SK-N-SH treated with all-trans-retinoic acid at 6 μM for 48 hours (cell line): ENCODE results near the gene C2CD4C.

Experiments
- ATAC-seq: fragments of 200-7000 bp; cut with Tn5 transposase; 3 replicates; pipeline ENCODE4 v1.9.1; 2020; ENCODE audit warnings: mild to moderate bottlenecking, moderate library complexity
- ARNTL ChIP-seq: fragments of 450-650 bp; formaldehyde crosslinking; IDR thresholded peaks from 2 replicates; pipeline ENCODE4 v1.5.0; 2020; ENCODE audit warnings: low read depth, mild to moderate bottlenecking, moderate library complexity, borderline replicate concordance
- BACH2 ChIP-seq: fragments of 250-450 bp; sonication (Bioruptor Pico); IDR thresholded peaks from 2 replicates; pipeline ENCODE4 v1.9.0; 2021; ENCODE audit warnings: mild to moderate bottlenecking, borderline replicate concordance
- CSDC2 ChIP-seq: fragments of 250-450 bp; sonication (Bioruptor Pico); IDR thresholded peaks from 2 replicates; pipeline ENCODE4 v1.5.0; 2020; ENCODE audit warnings: mild to moderate bottlenecking, moderate library complexity
- CSRNP3 ChIP-seq: fragments of 250-450 bp; sonication (Bioruptor Pico); IDR thresholded peaks from 2 replicates; pipeline ENCODE4 v1.5.1; 2021; ENCODE audit warnings: mild to moderate bottlenecking, moderate library complexity
- ESRRG ChIP-seq: fragments of 250-450 bp; sonication (Bioruptor Pico); IDR thresholded peaks from 2 replicates; pipeline ENCODE4 v1.6.1; 2021; ENCODE audit warnings: mild to moderate bottlenecking
- GLIS3 ChIP-seq: fragments of 250-450 bp; sonication (Bioruptor Pico); IDR thresholded peaks from 2 replicates; pipeline ENCODE4 v1.5.0; 2020; ENCODE audit warnings: mild to moderate bottlenecking, moderate library complexity
- ISL1 ChIP-seq: fragments of 250-450 bp; sonication (Bioruptor Pico); IDR thresholded peaks from 2 replicates; pipeline ENCODE4 v2.1.2; 2022; ENCODE audit warnings: mild to moderate bottlenecking, moderate library complexity
- OSR1 ChIP-seq: fragments of 250-450 bp; sonication (Bioruptor Pico); IDR thresholded peaks from 2 replicates; pipeline ENCODE4 v1.8.0; 2022; ENCODE audit warnings: moderate library complexity, mild to moderate bottlenecking, inconsistent platforms
- PATZ1 ChIP-seq: fragments of 250-450 bp; sonication (Bioruptor Pico); IDR thresholded peaks from 2 replicates; pipeline ENCODE4 v1.8.0; 2020; ENCODE audit warnings: mild to moderate bottlenecking, moderate library complexity, borderline replicate concordance
- POU6F1 ChIP-seq: fragments of 250-450 bp; sonication (Bioruptor Pico); IDR thresholded peaks from 2 replicates; pipeline ENCODE4 v1.8.0; 2021; ENCODE audit warnings: low read depth, mild to moderate bottlenecking, moderate library complexity, borderline replicate concordance
- PPARA ChIP-seq: fragments of 250-450 bp; sonication (Bioruptor Pico); IDR thresholded peaks from 2 replicates; pipeline ENCODE4 v1.5.0; 2020; ENCODE audit warnings: mild to moderate bottlenecking, borderline replicate concordance
- RARB ChIP-seq: fragments of 250-450 bp; sonication (Bioruptor Pico); IDR thresholded peaks from 2 replicates; pipeline ENCODE4 v1.8.0; 2021; ENCODE audit warnings: mild to moderate bottlenecking, moderate library complexity
- SNAI2 ChIP-seq: fragments of 250-450 bp; sonication (Bioruptor Pico); IDR thresholded peaks from 2 replicates; pipeline ENCODE4 v1.5.0; 2020; ENCODE audit warnings: mild to moderate bottlenecking, moderate library complexity
- TCF4 ChIP-seq: fragments of 250-450 bp; sonication (Bioruptor Pico); IDR thresholded peaks from 2 replicates; pipeline ENCODE4 v1.8.0; 2021; ENCODE audit warnings: mild to moderate bottlenecking, moderate library complexity, borderline replicate concordance
- TSHZ2 ChIP-seq: fragments of 250-450 bp; sonication (Bioruptor Pico); IDR thresholded peaks from 2 replicates; pipeline ENCODE4 v1.5.0; 2020; ENCODE audit warnings: mild to moderate bottlenecking, moderate library complexity
- ZC3H10 ChIP-seq: fragments of 250-450 bp; sonication (Bioruptor Pico); IDR thresholded peaks from 2 replicates; pipeline ENCODE4 v1.5.1; 2021; ENCODE audit warnings: mild to moderate bottlenecking, moderate library complexity
- ZFP3 ChIP-seq: fragments of 250-450 bp; sonication (Bioruptor Pico); IDR thresholded peaks from 2 replicates; pipeline ENCODE4 v1.5.0; 2020; ENCODE audit warnings: mild to moderate bottlenecking, moderate library complexity
- ZFP30 ChIP-seq: fragments of 450-650 bp; formaldehyde crosslinking; IDR thresholded peaks from 2 replicates; pipeline ENCODE4 v1.5.0; 2022; ENCODE audit warnings: mild to moderate bottlenecking, moderate library complexity
- ZNF70 ChIP-seq: fragments of 450-650 bp; formaldehyde crosslinking; IDR thresholded peaks from 2 replicates; pipeline ENCODE4 v1.5.0; 2020; ENCODE audit warnings: mild to moderate bottlenecking, moderate library complexity

The C2CD4C gene

GRCh38 chr19:406971-407510 lies 1.9 kb downstream of the C2CD4C start (continued):
- no peak for TF ChIP-seq ESRRG (CRISPR knock-in tag)

GRCh38 chr19:406135-406781 lies 2.7 kb downstream of the C2CD4C start:
- ATAC-seq, result no peak

GRCh38 chr19:405121-405965 lies 3.6 kb downstream of the C2CD4C start:
- no peak for TF ChIP-seq RARB (CRISPR knock-in tag)
- no peak for TF ChIP-seq TCF4 (CRISPR knock-in tag)
- TF ChIP-seq ZC3H10 (CRISPR knock-in tag), result no peak
- TF ChIP-seq ARNTL (CRISPR knock-in tag), result no peak
- TF ChIP-seq ISL1, result no peak
- TF ChIP-seq BACH2, result no peak
- no peak for TF ChIP-seq ZFP3 (CRISPR knock-in tag)
- no peak for TF ChIP-seq PPARA (CRISPR knock-in tag)
- no peak for TF ChIP-seq POU6F1 (CRISPR knock-in tag)
- TF ChIP-seq SNAI2 (CRISPR knock-in tag), result no peak
- TF ChIP-seq OSR1 (CRISPR knock-in tag), result no peak
- no peak for TF ChIP-seq GLIS3 (CRISPR knock-in tag)
- TF ChIP-seq PATZ1, result no peak
- no peak for TF ChIP-seq ZNF70 (CRISPR knock-in tag)
- no peak for TF ChIP-seq ZFP30 (CRISPR knock-in tag)
- no peak for TF ChIP-seq TSHZ2
- TF ChIP-seq, all 23 proteins: peak for 0
- ATAC-seq, result no peak

More at GRCh38 chr19:406135-406781, 2.7 kb downstream of the C2CD4C start:
- TF ChIP-seq ZFP3 (CRISPR knock-in tag) (no peak), PPARA (CRISPR knock-in tag) (no peak), ARNTL (CRISPR knock-in tag) (no peak), BACH2 (no peak), CSDC2 (CRISPR knock-in tag) (no peak), CSRNP3 (CRISPR knock-in tag) (no peak), TSHZ2 (no peak), ESRRG (CRISPR knock-in tag) (no peak), ISL1 (no peak), SNAI2 (CRISPR knock-in tag) (no peak)
